Activated naive CD4-positive, alpha-beta T cell treated with anti-CD3 and anti-CD28 coated beads, Interleukin-2, amount 10 ng/mL, durations not matched to agents 5 hours and 36 hours (primary cell): Measurements from ENCODE around the gene PIK3C2B. TPM values are rescaled to one million over a fixed set of nuclear protein-coding genes. Genes with fewer than 3 reads are reported as not detected.

ENCODE experiments used
- total RNA-seq, 2 experiments: library from RNA; stranded (reverse); gene quantifications; one replicate each; pipeline ENCODE4 v1.2.3, GENCODE V29; 2021

PIK3C2B gene
- total RNA-seq = 10 to 100 TPM; 39.8 to 40.2 TPM

GRCh38 chr1:204494281-204495077, at the start of gene PIK3C2B:
Gene PIK3C2B (minus strand): TSS chr1:204494805. CDS start chr1:204469802, 25,003 bp downstream.

DNA sequence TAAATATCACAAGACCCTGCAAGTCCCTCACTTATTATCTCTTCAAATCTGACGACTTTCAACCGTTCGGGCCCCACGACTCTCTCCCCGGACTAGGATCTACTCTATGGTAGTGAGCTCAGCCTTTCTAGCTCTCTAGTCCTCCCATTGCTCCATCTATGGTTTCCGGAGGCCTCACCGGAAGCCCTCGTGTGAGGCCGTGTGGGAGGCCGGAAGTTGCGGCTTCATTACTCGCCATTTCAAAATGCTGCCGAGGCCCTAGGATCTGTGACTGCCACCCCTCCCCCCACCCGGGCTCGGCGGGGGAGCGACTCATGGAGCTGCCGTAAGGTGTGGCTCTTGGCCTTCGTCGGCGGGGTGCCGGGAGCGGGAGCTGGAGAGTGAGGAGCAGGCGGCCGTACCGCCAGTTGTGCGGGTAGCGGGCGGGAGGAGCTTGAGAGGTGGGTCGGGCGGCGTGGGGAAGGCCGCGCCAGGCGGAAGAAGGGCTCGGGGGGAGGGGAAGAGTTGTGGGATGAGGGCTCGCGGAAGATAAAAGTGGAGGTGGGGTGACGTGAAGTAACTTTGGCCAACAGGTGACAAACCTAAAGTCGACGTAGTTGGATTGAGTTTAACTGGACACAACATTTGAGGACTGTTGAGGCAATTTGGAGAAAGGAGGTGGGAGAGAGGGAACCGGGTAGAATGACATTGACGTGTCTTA, 21.7 kb upstream of the PIK3C2B start, which contains the start of gene MDM4:
Gene MDM4, plus strand, starts transcription at position 227 of the 700 bp plus-strand sequence. CDS start 9,113 bp downstream, outside the sequence.

Other genes starting within 250 kb of the PIK3C2B start
- under 1 TPM in 1 of 2 experiments, not detected in 1; 0.03 TPM for gene PLEKHA6, start 134.9 kb downstream of the PIK3C2B start, total RNA-seq
- gene PPP1R15B, start 83.0 kb downstream of the PIK3C2B start, total RNA-seq = 10 to 100 TPM; 59.5 to 59.9 TPM
- 100 to 1,000 TPM; 103 to 106 TPM for gene MDM4, start 21.6 kb upstream of the PIK3C2B start, total RNA-seq
- not detected for gene LRRN2, start 190.9 kb upstream of the PIK3C2B start, total RNA-seq